ENCODE results near the gene CIRBP. TPM values are rescaled to one million over a fixed set of nuclear protein-coding genes. Genes with fewer than 3 reads are reported as not detected.
A peak's percentile ranks its signal among the peaks of the same experiment; 100 is the strongest.

Gene CIRBP
- total and polyA plus RNA-seq, 9 of the 15 experiments (the other 6 are each of a cell fraction or from before 2014, with no cell fraction given) = 20.5 to 327 (median 176) TPM

GRCh38 chr19:1275976-1276627 lies 7.0 kb downstream of the CIRBP start (continued):
- TF ChIP-seq, protein P1, sequence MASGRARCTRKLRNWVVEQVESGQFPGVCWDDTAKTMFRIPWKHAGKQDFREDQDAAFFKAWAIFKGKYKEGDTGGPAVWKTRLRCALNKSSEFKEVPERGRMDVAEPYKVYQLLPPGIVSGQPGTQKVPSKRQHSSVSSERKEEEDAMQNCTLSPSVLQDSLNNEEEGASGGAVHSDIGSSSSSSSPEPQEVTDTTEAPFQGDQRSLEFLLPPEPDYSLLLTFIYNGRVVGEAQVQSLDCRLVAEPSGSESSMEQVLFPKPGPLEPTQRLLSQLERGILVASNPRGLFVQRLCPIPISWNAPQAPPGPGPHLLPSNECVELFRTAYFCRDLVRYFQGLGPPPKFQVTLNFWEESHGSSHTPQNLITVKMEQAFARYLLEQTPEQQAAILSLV (tag; IDR thresholded peaks at IDR 0.05) = no peak
- TF ChIP-seq SMARCA4 (IDR thresholded peaks at IDR 0.05) (no peak), COPS2 (conservative IDR thresholded peaks at IDR 0.05) (no peak), HDAC8 (tag; IDR thresholded peaks at IDR 0.05) (no peak), E2F3 (CRISPR knock-in tag; IDR thresholded peaks at IDR 0.05) (peak; percentile 46; the same call in 1 of the 2 replicates), GATAD2B (IDR thresholded peaks at IDR 0.05; ENCODE audit: borderline replicate concordance) (no peak), THAP12 (CRISPR knock-in tag; IDR thresholded peaks at IDR 0.05) (no peak; the same call in 1 of the 2 replicates), U2AF1 (optimal IDR thresholded peaks at IDR 0.05; ENCODE audit: low read depth, low read length) (no peak), NEUROD1 (IDR thresholded peaks at IDR 0.05; ENCODE audit: borderline replicate concordance, low read depth, low read length, partially characterized antibody) (no peak), DPF2 (IDR thresholded peaks at IDR 0.05) (peak; percentile 69; the same call in 1 of the 2 replicates), NUFIP1 (IDR thresholded peaks at IDR 0.05; ENCODE audit: partially characterized antibody) (no peak), ZNF561 (CRISPR knock-in tag; conservative IDR thresholded peaks at IDR 0.05) (no peak), HDAC2 (IDR thresholded peaks at IDR 0.05) (peak; percentile 58; the same call in 1 of the 2 replicates), GTF2A2 (tag; IDR thresholded peaks at IDR 0.05) (no peak), MYC (IDR thresholded peaks at IDR 0.05; ENCODE audit: low read depth, low read length) (no peak), MYC (CRISPR knock-in tag; IDR thresholded peaks at IDR 0.05; ENCODE audit: borderline replicate concordance, low read depth) (peak; percentile 89; the same call in 1 of the 2 replicates), ARID2 (IDR thresholded peaks at IDR 0.05) (no peak), ZSCAN32 (CRISPR knock-in tag; IDR thresholded peaks at IDR 0.05) (no peak), UBTF (IDR thresholded peaks at IDR 0.05; ENCODE audit: borderline replicate concordance in 1 of 2, low read depth in 2 of 2, low read length in 2 of 2) (no peak), MYBL2 (IDR thresholded peaks at IDR 0.05; ENCODE audit: low read depth) (no peak), MYBL2 (CRISPR knock-in tag; IDR thresholded peaks at IDR 0.05; ENCODE audit: borderline replicate concordance) (no peak), HOXB6 (CRISPR knock-in tag; IDR thresholded peaks at IDR 0.05; ENCODE audit: borderline replicate concordance) (no peak), THRAP3 (IDR thresholded peaks at IDR 0.05; ENCODE audit: borderline replicate concordance) (no peak), TAF7 (tag; IDR thresholded peaks at IDR 0.05) (no peak)

Measured in K562 (cell line).